ENCODE data around the gene CREB3L1.
"Not testable (repeated sequence)": the region's sequence is repeated elsewhere in the genome, so short reads cannot be mapped to it uniquely, and the experiment has no call there.

CREB3L1 gene

GRCh38 chr11:46296528-46297448 is 19.3 kb downstream of the CREB3L1 start:
- DNase-seq = no peak

GRCh38 chr11:46298699-46299433 is 21.4 kb downstream of the CREB3L1 start:
- DNase-seq = no peak

GRCh38 chr11:46299451-46299961 is 22.0 kb downstream of the CREB3L1 start:
- DNase-seq = no peak

- no peak for DNase-seq
Observed at GRCh38 chr11:46300270-46300669, 22.8 kb downstream of the CREB3L1 start.

- DNase-seq = no peak
Observed at GRCh38 chr11:46302866-46303265, 25.4 kb downstream of the CREB3L1 start.

- DNase-seq = not testable (repeated sequence)
Observed at GRCh38 chr11:46304036-46304435, 26.6 kb downstream of the CREB3L1 start.

GRCh38 chr11:46304605-46305179 is 27.2 kb downstream of the CREB3L1 start:
- DNase-seq = no peak

- DNase-seq = no peak
Observed at GRCh38 chr11:46305295-46305694, 27.8 kb downstream of the CREB3L1 start.

GRCh38 chr11:46306296-46306853 is 28.9 kb downstream of the CREB3L1 start:
- DNase-seq = no peak

- DNase-seq = no peak
Observed at GRCh38 chr11:46307369-46307768, 29.9 kb downstream of the CREB3L1 start.

- DNase-seq = no peak
Observed at GRCh38 chr11:46307785-46308341, 30.4 kb downstream of the CREB3L1 start.

GRCh38 chr11:46308631-46309419 is 31.4 kb downstream of the CREB3L1 start:
- DNase-seq = no peak

- DNase-seq = no peak
Observed at GRCh38 chr11:46309814-46310259, 32.4 kb downstream of the CREB3L1 start.

- no peak for DNase-seq
Observed at GRCh38 chr11:46315033-46315738, 37.7 kb downstream of the CREB3L1 start.

- no peak for DNase-seq
Observed at GRCh38 chr11:46315783-46316563, 38.5 kb downstream of the CREB3L1 start.

GRCh38 chr11:46319074-46319453 is 41.6 kb downstream of the CREB3L1 start:
- no peak for DNase-seq

- DNase-seq = no peak
Observed at GRCh38 chr11:46321757-46322156, 44.3 kb downstream of the CREB3L1 start.

- no peak for DNase-seq
Observed at GRCh38 chr11:46322759-46323158, 45.3 kb downstream of the CREB3L1 start.

GRCh38 chr11:46326813-46327416 is 49.5 kb downstream of the CREB3L1 start:
- no peak for DNase-seq

- DNase-seq = no peak
Observed at GRCh38 chr11:46327829-46328228, 50.4 kb downstream of the CREB3L1 start.

Data from activated gamma-delta T cell (primary cell).